ENCODE results near the gene NF2.

The NF2 gene

DNA sequence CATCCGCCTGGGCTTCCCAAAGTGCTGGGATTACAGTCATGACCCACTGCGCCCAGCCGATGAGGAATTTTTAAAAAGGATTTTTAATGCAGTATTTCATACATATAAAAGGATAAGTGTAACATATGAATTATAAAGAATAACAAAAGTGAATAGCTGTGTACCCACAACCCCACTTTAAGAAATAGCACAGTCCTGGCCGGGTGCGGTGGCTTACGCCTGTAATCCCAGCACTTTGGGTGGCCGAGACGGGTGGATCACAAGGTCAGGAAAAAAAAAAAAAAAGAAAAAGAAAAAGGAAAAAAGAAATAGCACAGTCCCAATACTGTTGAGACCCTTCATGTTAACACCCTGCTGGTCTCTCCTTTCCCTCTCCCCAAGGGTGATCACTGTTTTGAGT, 62.1 kb downstream of the NF2 start:
- TF ChIP-seq, protein P1, sequence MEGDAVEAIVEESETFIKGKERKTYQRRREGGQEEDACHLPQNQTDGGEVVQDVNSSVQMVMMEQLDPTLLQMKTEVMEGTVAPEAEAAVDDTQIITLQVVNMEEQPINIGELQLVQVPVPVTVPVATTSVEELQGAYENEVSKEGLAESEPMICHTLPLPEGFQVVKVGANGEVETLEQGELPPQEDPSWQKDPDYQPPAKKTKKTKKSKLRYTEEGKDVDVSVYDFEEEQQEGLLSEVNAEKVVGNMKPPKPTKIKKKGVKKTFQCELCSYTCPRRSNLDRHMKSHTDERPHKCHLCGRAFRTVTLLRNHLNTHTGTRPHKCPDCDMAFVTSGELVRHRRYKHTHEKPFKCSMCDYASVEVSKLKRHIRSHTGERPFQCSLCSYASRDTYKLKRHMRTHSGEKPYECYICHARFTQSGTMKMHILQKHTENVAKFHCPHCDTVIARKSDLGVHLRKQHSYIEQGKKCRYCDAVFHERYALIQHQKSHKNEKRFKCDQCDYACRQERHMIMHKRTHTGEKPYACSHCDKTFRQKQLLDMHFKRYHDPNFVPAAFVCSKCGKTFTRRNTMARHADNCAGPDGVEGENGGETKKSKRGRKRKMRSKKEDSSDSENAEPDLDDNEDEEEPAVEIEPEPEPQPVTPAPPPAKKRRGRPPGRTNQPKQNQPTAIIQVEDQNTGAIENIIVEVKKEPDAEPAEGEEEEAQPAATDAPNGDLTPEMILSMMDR (IDR thresholded peaks at IDR 0.05; ENCODE audit: borderline replicate concordance, insufficient read depth, low read depth, low read length), result no peak
- no peak overlapping the region for H3K4me3 ChIP-seq (ENCODE audit: low read depth, low read length)

DNA sequence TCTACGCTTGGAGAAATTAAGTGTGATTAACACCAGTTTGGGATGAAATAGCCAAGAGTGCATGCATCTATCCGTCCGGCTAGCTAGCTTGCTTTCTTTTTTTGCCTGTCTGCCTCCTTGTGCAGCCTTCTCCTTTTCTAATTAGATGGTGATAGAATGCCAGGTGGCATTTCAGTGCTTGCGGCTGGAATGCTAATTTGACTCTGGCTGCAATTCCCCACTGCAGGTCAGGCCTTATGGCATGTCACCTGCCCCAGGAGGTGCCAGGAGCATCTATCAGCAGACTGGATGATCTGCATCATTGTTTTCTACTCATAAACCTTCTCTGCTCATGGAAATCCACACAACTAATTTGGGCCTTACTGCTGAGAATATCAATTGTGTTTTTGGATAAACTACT, 65.2 kb downstream of the NF2 start:
- H3K4me3 ChIP-seq (ENCODE audit: low read depth, low read length), result no peak overlapping the region
- TF ChIP-seq, protein P1 (IDR thresholded peaks at IDR 0.05; ENCODE audit: borderline replicate concordance, insufficient read depth, low read depth, low read length), result no peak

DNA sequence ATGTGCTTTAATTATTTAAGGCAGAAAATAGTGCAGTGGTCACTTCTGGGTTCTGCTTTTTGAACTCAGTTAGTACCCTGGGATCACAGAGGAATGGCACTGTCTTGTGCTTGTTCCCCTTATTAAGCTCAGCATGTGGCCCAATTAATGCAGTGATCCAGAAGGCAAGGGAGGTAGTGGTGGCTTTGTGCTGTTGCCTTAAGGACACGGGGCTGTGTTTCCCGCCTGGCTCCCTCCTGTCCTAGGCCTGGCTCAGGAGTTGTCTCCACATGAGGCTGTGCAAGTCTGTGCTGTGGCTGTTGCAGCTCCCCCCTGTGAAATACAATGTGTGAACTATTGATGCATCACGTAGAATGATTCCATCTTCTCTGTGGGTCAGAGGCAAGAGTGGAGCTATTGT, 67.2 kb downstream of the NF2 start:
- H3K4me3 ChIP-seq (ENCODE audit: low read depth, low read length), result no peak overlapping the region
- TF ChIP-seq, protein P1 (IDR thresholded peaks at IDR 0.05; ENCODE audit: borderline replicate concordance, insufficient read depth, low read depth, low read length), result no peak

DNA sequence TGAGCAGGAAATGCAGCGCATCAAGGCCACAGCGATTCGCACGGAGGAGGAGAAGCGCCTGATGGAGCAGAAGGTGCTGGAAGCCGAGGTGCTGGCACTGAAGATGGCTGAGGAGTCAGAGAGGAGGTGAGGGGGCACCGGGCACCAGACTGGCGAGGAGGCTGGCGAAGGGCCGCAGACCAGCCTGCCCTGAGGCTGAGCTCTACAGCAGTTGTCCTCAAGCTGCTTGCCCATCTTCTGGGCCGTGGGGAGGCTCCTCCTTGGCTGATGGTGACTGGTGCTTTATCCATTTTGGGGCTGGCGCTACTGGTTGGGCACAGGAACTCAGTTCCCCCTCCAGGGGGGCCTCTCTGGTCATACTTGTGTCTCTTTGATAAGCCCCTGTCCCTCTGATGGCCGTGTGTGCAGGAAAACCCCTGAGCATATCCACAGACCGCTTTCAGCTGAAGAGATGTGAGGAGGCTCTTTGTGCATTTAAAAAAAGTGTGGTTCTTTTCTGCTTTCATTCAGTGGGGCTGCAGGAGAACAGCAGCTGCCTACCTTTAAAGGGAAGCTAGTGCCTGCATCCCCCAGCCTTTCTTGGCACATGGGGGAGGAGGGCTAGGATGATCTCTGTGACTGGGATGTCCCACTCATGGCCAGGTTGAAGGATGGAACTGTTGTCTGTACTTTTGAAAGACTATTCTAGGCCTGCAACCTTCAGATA, 70.1 kb downstream of the NF2 start:
- TF ChIP-seq, protein P1 (IDR thresholded peaks at IDR 0.05; ENCODE audit: borderline replicate concordance, insufficient read depth, low read depth, low read length), result no peak
- H3K4me3 ChIP-seq (ENCODE audit: low read depth, low read length), result no peak overlapping the region

DNA sequence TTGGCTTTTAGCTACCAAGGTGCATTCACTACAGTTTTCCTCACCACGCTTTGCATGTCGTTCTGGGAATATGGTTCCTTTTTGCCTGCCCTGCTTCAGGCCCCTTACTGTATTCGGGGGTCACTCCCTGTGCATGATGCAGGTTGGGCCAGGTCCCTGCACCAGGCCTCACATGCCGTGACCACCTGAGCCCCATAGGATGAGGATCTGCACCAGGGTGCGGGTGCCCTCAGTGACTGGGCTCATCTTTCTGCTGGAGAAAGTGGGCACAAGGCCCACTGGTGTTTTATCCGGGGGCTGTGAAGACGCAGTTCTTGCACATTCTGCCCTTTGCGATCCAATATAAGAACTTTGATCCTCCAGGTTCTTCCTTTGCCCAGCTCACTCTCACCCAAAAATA, 70.7 kb downstream of the NF2 start:
- TF ChIP-seq, protein P1 (IDR thresholded peaks at IDR 0.05; ENCODE audit: borderline replicate concordance, insufficient read depth, low read depth, low read length), result no peak
- H3K4me3 ChIP-seq (ENCODE audit: low read depth, low read length), result no peak overlapping the region

DNA sequence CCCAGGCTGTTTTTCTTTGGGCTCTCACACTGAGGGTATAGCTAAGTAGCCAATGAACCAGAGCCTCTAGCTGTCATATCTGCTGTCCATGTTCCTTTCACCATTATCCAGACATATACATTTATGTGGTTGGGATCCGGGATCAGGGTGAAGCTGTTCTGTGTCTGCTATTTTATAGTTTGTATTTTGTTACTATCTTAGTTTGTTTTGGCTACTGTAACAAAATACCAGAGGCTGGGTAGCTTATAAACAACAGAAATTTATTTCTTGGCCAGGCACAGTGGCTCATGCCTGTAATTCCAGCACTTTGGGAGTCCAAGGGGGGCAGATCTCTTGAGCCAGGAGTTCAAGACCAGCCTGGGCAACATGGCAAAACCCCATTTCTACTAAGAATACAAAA, 75.9 kb downstream of the NF2 start:
- TF ChIP-seq, protein P1 (IDR thresholded peaks at IDR 0.05; ENCODE audit: borderline replicate concordance, insufficient read depth, low read depth, low read length), result no peak
- no peak overlapping the region for H3K4me3 ChIP-seq (ENCODE audit: low read depth, low read length)

DNA sequence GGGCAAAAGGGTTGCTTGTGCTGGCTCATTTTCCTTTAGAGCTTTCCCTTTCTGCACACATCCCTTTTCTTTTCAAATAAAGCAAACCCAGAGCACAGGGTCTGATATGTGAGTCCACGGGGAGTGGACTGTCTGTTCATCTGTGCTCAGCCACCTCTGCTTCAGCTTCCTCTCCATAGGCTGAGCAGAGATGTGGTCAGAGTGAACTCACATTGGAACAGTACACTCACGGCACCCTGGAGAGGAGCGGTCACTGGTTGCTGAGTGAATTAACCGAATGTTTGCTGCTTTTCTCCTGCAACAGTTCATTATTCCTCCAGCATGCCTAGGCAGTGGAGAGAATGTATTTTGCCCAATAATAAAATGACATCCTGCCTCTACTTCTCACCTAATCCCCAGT, 80.1 kb downstream of the NF2 start:
- TF ChIP-seq, protein P1 (IDR thresholded peaks at IDR 0.05; ENCODE audit: borderline replicate concordance, insufficient read depth, low read depth, low read length), result no peak
- no peak overlapping the region for H3K4me3 ChIP-seq (ENCODE audit: low read depth, low read length)
